Measurements from ENCODE around the gene WDR90. TPM values are rescaled to one million over a fixed set of nuclear protein-coding genes. Genes with fewer than 3 reads are reported as not detected.

Gene WDR90
- total RNA-seq, 1 donor from 2014 or later, result 17.9 TPM

DNA sequence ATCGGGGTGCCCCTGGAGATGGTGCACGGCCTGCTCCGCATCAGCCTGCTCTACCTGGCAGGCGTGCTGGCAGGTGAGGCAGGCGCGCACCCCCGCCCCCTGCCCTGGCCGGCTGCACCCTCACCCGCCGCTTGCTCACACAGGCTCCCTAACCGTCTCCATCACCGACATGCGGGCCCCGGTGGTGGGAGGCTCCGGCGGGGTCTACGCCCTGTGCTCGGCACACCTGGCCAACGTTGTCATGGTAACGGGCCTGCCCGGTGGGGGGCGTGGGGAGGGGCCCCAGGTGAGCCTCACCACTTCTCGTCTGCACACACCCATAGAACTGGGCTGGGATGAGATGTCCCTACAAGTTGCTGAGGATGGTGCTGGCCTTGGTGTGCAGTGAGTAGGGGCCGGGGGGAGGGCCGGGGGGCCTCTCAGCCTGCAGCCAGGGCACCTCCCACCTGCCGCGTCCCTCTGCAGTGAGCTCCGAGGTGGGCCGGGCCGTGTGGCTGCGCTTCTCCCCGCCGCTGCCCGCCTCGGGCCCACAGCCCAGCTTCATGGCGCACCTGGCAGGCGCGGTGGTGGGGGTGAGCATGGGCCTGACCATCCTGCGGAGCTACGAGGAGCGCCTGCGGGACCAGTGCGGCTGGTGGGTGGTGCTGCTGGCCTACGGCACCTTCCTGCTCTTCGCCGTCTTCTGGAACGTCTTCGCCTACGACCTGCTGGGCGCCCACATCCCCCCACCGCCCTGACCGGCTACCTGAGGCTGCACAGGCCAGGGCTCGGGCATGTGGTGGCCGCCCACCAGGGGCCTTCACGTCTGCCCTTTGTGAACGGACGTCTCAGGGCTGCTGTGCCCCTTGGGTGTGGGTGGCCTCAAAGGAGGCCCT lies 28.4 kb downstream of the WDR90 start:
- ATAC-seq, result peak; percentile 0

DNA sequence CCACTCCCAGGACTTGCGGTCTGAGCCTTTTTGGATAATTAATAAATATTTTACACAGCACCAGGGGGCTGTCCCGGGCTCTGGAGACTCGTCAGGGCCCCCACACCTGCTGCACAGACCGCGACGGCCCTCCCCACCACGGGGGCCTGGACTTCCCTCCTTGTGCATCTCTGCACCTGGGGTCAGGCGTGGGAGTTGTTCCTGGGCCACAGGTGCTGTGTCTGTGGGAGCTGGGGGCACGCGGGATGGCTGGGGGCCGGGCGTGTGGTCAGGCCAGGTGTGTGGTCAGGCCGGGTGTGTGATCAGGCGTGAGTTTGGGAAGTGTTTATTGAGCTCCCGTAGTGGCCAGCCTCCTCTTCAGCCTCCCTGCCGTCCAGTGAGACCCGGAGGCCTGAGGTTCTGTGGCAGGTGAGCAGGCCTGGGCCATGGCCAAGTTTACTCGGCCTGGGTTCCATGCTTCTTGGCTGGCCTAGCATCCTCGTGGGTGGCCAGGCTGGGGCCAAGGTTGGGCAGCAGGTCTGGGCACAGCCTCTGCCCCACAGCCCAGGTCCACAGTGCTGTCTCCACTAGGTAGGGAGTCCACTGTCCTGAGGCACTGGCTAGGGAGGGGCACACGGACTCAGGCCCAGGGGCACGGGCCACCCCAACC lies 29.2 kb downstream of the WDR90 start:
- ATAC-seq, result no peak

DNA sequence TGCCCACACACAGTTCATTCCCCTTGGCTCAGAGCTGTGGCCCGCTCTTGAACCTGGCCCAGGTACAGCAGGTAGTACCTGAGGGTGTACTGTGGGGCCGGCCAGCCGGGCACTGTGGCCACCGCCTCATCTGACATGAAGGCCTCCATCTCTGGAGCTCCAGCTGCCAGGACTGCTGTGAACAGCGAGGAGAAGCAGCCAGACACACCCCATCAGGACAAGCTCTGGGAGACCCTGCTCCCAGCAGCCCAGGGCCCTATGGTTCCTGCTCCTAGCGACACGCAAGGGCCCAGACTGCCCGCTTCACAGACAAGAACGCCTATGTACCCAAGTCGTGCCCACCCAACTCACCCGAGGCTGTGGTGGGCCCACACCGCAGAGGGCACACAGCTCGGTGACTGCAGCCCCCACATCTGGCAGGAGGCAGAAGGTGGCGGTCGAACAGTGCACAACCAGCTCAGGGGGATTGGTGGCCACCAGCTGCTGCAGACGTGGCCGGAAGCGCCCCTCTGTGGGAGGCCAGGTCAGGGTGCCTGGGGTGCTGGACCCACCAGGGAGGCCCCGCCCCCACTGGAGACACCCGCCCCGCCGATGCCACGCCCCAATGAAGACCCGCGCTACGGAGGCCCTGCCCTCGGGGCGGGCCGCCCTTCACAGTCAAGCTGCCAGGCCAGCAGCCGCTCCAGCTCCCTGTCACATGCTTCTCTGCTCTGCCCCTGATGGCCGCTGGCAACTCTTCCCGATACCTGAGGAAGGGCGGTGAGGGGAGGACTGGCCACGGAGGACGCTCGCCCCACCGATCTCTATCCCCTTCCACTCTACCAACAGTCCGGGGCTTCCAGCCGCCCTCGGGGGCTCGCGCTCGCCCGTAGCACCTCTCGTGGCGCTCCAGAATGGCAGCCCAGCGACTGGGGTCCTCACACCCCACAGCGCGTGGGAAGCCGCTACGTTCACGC lies 30.0 kb downstream of the WDR90 start:
- no peak for ATAC-seq

DNA sequence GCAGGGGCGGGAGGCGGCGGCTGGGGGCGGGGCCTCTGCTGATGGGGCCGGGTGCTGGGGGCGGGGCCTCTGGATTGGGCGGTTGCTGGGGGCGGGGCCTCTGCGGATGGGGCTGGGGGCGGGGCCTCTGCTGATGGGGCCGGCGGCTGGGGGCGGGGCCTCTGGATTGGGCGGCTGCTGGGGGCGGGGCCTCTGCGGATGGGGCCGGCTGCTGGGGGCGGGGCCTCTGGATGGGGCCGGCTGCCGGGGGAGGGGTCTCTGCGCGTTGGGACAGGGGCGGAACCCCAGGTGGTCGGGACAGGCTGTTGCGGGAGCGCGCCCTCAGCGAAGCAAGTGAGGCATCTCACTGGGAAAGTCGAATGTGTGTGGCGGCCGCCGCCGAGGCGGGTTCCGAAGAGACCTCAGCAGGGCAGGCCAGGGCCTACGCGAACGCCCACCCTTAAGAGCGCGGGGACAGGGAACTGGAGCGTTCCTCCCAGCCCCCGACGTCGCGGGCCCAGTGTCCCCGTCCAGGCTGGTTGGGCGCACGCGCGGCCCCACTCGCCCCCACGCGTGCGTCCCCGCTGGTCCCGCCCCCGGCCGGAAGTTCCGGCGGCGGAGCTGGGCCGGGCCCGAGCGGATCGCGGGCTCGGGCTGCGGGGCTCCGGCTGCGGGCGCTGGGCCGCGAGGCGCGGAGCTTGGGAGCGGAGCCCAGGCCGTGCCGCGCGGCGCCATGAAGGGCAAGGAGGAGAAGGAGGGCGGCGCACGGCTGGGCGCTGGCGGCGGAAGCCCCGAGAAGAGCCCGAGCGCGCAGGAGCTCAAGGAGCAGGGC lies 30.9 kb downstream of the WDR90 start, which contains the start of gene STUB1:
Gene STUB1 (plus strand): TSS at position 597 of the 811 bp plus-strand sequence. CDS start 116 bp downstream, at position 713.
- peak; percentile 60 for ATAC-seq

DNA sequence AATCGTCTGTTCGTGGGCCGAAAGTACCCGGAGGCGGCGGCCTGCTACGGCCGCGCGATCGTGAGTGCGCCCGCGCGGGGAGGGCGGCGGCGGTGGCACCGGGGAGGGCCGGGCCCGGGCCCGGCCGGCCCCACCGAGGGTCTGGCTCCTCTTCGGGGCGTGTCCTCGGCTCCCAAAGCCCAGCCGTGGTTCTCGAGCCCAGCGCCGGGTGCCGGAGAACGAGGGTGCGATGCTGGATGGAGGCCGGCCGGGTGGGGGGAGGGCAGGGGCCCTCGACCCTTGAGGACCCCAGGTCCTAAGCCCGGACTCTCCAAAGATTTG lies 31.4 kb downstream of the WDR90 start:
- no peak for ATAC-seq

DNA sequence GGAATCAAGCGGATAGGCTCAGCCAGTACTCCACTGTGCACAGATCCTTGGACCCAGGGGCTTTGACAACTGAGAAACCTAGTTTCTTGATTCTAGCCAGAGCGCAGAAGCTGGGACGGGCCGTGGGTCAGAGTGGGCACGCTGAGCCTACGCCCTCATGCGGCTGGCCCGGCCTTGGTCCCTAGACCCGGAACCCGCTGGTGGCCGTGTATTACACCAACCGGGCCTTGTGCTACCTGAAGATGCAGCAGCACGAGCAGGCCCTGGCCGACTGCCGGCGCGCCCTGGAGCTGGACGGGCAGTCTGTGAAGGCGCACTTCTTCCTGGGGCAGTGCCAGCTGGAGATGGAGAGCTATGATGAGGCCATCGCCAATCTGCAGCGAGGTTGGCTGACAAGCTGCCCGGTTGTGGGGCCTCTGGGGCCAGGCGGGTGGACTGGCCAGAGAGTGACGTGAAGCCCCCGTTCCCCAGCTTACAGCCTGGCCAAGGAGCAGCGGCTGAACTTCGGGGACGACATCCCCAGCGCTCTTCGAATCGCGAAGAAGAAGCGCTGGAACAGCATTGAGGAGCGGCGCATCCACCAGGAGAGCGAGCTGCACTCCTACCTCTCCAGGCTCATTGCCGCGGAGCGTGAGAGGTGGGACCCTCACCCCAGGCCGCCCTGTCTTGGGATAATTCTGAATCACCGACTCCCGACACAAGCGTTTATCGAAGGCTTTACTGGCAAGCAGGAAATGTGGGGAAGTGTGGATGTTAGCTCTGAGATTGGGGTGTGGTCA lies 32.0 kb downstream of the WDR90 start:
- ATAC-seq, result no peak

DNA sequence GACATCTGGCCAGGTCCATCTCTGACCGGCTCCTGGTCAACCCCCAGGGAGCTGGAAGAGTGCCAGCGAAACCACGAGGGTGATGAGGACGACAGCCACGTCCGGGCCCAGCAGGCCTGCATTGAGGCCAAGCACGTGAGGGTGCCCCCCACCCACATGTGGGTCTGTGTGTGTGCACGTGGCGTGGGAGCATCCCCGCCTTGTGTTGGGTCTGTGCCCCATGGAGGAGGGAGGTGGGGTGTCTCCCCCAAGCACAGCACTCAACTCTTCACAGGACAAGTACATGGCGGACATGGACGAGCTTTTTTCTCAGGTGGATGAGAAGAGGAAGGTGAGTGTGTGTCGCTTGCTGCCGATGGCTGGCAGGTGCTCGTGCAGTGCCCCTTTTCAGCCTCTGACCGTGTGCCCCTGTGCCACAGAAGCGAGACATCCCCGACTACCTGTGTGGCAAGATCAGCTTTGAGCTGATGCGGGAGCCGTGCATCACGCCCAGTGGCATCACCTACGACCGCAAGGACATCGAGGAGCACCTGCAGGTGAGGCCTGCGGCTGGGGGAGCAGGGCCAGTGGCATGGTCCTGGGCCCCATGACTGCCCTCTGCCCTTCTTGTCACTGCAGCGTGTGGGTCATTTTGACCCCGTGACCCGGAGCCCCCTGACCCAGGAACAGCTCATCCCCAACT lies 32.7 kb downstream of the WDR90 start:
- ATAC-seq, result no peak

DNA sequence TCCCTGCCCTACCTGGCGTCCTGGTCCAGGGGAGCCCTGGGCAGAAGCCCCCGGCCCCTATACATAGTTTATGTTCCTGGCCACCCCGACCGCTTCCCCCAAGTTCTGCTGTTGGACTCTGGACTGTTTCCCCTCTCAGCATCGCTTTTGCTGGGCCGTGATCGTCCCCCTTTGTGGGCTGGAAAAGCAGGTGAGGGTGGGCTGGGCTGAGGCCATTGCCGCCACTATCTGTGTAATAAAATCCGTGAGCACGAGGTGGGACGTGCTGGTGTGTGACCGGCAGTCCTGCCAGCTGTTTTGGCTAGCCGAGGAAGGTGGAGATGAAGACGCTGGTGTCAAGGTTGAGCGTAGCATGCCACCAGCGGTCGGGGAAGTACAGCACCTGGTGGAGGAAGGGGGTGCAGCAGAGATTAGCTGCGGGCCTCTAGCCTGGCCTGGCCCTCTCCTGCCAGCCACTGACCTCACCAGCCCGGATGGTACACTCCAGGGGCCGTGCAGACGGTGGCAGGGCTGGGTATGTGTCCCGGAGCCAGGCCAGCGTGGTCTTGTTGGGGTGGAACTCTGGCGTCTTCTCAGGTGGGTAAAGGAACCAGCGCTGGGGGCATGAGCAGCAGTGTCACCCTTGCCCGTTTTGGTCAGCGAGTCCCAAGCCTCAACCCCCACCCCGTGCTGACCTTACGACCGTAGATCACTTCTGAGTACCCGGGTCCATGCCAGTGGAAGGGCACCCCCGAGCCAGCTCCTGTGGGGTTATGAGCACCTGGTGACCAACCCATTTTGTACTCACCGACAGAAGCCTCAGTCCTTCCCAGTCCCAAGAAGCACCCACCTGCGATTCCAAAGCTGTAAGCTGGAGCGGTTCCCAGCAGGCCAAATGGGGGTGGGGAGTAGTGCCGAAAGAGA lies 33.6 kb downstream of the WDR90 start:
- ATAC-seq, result no peak

DNA sequence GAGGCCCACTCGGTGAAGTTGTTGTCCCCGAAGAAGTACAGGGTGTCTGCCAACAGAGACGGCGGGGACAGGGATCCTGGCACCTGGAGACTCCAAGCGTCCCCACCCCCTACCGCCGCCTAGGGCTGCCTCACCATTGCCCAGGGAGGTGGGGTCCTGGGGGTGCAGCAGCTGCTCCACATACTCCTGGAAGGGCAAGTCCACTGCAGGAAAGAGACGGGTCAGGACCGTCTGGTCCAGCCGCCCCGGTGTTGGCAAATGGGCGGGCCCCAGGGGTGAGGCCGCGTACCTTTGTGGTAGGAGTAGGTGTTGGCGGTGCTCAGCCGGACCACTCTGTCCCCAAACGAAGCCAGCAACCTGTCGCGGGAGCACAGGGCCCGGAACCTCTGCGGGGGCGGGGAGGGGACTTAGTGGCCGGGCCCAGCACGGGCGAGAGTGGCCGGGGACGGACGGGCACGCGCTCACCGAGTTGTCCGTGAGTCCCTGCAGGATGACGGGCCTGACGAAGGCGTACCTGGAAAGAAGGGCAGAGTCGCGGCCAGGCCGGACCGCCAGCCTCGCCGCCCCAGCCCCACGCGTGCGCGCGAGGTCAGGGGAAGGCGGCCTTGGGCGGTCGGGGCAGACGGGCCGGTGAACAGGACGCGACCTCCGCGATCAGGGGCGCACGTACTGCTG lies 34.4 kb downstream of the WDR90 start:
- peak; percentile 0 for ATAC-seq

DNA sequence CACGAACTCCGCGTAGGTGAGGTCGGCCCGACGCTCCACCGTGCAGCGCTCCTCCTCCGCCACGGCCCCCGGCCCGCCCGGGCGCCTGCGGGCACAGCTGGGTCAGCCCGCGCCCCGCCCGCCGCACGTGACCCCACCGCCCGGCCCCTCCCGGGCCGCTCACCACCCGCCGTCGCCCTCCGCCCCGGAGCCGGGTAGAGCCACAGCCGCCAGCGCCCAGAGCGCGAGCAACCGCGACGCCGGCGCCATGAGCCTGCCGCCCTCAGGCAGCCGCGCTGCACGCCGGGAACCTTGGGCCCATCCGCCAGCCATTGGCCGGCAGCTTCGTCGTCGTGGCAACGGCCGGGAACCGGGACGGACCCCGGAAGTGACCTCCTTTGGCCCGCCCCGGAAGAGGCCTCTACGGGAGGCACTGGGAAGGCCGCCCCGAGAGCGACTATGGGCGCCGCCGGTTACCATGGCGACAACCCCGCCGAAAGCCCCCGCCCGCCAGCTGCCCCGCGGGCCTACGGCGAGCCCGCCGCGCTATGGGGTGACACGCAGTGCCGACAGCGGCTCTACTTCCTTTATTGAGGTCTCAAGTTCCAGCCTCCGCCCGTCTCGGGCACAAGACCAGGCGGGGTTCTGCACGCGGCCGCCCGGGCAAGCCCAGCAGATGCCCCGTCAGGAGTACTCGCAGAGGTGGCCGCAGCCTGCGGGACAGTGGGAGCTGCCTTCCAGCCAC lies 35.1 kb downstream of the WDR90 start, which contains the start of gene JMJD8:
Gene JMJD8 (minus strand): TSS at position 264 of the 724 bp plus-strand sequence. CDS start 15 bp downstream, at position 249.
- peak; percentile 69 for ATAC-seq

DNA sequence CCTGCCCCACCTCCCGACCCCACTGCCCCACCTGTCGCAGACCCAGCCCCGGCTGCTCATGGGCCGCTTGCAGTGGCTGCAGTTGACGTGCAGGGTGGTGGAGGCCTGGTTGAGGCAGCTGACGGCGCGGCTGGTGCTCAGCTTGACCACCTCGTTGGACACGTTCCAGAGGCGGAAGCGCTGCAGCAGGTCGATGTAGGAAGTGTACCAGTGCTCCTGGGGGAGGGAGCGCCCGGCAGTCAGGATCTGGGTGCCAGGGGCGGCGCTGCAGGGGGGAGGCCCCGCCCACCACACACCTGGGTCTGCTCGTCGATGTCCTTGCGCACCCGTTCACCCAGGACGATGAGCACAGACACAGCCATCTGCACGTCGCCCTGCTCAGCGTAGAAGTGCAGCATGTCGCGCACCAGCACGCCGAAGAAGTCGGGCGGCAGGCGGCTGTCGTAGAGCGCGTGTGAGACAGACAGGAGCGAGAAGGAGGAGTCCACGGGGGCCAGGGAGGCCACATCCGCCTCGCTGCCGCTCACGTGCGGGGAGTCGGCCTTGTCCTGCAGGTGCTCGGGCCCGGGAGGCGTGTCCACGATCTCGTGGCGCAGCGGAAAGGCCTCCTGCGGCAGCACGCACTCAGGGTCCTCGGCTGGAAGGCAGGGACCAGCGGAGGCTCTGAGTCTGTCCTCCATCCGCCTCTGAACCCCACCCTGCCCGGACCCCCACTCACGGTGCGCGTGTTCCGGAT lies 36.0 kb downstream of the WDR90 start:
- no peak for ATAC-seq

DNA sequence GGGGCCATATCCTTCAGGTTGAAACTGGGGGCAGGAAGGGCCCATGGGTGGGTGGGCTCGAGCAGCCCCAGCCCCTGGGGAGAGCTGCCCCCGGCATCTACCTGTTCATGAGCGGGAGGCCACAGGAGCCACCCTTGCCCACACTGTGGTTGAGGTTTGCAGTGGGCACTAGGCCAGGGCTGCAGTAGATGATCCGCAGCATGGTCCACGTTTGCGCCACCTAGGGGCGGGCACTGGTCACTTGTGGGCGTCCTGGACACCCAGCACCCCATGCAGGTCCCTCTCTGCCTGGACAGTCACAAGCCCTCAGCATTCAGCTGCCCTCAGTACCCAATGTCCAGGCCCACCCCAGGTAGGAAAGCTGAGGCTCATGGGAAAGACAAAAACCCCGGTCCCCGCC lies 36.8 kb downstream of the WDR90 start:
- no peak for ATAC-seq

DNA sequence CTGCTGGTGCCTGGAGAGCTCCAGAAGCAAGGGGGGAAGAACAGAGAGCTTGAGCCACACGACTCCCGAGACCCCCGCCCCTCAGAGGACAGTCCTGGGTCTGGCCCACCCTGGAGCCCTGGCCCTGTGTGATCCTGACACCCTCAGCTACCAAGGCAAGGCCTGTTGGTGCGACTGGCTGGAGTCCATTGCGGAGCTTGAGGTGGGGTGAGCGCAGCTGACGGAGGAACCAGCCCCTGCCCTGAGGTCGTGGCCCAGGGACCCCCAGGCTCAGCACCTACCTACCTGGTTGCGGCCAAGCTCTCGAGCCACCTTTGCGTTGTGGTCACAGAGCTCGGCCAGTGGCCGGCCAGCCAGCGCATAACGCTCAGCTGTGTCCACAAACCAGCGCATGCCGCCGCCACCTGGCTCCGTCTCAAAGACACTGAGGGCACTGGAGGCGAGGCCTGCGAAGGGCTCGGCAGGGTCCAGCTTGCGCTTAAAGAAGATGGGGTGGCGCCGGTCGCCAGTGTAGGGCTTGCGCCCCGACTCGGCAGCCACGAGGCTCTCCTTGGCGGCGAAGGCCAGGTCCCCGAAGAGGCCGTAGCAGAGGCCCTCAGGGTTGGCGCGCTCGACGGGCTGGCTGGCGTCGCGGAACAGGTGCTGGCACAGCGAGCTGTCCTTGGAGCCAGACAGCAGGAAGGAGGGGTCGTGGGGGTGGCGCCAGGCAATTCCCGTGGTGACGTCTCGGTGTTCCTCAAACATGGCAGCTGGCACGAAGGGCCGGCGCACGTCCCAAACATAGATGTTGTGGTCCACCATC lies 37.5 kb downstream of the WDR90 start:
- ATAC-seq, result no peak

DNA sequence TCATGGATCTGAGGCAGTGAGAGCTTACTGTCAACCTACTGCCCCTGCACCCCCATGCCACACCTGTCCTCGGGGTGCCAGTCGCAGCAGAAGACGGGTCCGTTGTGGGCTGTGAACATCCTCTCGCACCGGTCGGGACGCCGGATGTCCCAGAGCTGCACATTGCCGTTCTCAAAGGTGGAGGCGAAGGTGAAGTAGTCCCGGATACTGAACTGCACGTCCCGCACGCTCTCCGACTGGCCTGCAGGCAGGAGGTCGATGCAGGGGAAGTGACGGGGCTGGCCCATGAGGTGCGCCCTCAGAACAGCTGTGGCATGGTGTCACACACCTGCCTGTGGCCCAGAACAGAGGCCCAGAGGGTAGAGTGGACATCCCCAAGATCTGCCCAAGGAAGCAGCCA lies 38.3 kb downstream of the WDR90 start:
- no peak for ATAC-seq

DNA sequence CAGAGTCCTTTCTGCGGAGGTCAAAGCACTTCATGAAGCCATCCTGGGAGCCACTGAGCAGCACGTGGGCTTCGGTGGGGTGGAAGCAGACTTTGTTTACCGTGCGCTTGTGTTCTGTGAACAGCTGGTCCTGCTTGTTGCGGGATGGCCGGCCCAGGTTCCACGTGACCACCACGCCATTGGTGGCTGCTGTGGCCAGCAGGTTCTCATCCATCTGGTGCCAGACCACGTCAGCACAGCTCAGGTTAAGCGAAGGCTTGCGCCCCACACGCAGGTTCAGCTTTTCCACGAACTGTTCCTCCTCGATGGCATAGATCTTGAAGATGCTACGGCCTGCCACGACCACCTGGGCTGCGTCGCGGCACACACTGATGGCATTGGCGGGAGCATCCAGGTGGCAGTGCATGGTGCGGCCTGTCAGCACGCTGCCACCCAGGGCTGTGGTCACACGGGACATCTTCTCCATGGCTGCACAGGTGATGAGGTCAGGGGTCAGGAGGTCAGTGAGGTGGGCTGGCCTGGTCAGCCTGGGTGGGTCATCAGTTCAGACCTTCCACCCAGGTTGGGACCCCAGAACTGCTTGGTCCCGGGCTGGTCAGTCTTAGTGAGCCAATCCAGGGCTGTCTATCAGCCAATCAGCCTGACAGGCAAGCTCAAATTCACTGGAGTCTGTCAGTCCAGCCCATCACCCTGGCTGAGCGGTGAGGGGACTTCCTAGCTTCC lies 40.2 kb downstream of the WDR90 start:
- ATAC-seq, result no peak

DNA sequence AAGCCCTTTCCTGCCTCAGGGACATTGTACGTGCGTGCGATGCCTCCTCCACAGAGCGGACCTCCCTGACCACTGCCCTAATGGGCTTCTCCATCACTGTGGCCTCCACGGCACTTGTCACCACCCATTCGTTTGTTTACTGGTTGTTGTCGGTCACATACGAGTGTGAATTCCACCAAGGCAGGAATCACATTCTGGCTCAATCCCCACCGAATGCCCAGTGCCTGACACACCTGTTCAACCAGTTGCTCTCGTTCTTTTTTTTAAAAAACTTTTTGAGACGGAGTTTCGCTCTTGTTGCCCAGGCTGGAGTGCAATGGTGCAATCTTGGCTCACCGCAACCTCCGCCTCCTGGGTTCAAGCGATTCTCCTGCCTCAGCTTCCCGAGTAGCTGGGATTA lies 42.1 kb downstream of the WDR90 start:
- ATAC-seq, result peak; percentile 1

Data from esophagus mucosa (tissue), 1 donor.